Activated CD8-positive, alpha-beta T cell treated with anti-CD3 and anti-CD28 coated beads for 36 hours (primary cell): Measurements from ENCODE around the gene TSHZ1. TPM values are rescaled to one million over a fixed set of nuclear protein-coding genes. Genes with fewer than 3 reads are reported as not detected.
"Not testable (repeated sequence)": the region's sequence is repeated elsewhere in the genome, so short reads cannot be mapped to it uniquely, and the experiment has no call there.

ENCODE experiments used
- ATAC-seq: fragments of 200-7000 bp; cut with Tn5 transposase; one replicate; pipeline ENCODE4 v1.10.0; 2021; ENCODE audit warnings: mild to moderate bottlenecking, moderate library complexity
- CTCF ChIA-PET: fragments of 350-600 bp; sonication (Branson Sonifier 250); formaldehyde crosslinking; loops from one replicate; lab custom pipeline; 2021; ENCODE audit warnings: antibody characterized with exemption; lab: Charles Lee
- POLR2A ChIA-PET: fragments of 350-600 bp; sonication (Branson Sonifier 250); formaldehyde crosslinking; loops from one replicate; lab custom pipeline; 2021; ENCODE audit warnings: antibody characterized with exemption; lab: Charles Lee
- DNase-seq: peaks from one replicate; pipeline ENCODE4 v3.0.0-alpha.2; 2020
- H3K27ac Mint-ChIP-seq: one replicate; pipeline ENCODE4 v1.8.0; 2021; ENCODE audit warnings: mild to moderate bottlenecking, mixed read lengths
- H3K27me3 Mint-ChIP-seq: one replicate; pipeline ENCODE4 v1.8.0; 2021; ENCODE audit warnings: mixed read lengths
- H3K36me3 Mint-ChIP-seq: one replicate; pipeline ENCODE4 v1.8.0; 2021; ENCODE audit warnings: low read depth, mixed read lengths
- H3K4me1 Mint-ChIP-seq: one replicate; pipeline ENCODE4 v1.8.0; 2021; ENCODE audit warnings: low read depth, mixed read lengths
- H3K4me3 Mint-ChIP-seq: one replicate; pipeline ENCODE4 v1.8.0; 2021; ENCODE audit warnings: mild to moderate bottlenecking, moderate library complexity, mixed read lengths
- H3K9me3 Mint-ChIP-seq: one replicate; pipeline ENCODE4 v1.8.0; 2021; ENCODE audit warnings: mixed read lengths
- CTCF ChIP-seq: fragments of 200-600 bp; IDR thresholded peaks from one replicate; pipeline ENCODE4 v1.8.0; 2022; ENCODE audit warnings: antibody characterized with exemption, mild to moderate bottlenecking
- intact Hi-C: fragments of 100-400 bp; cut with micrococcal nuclease; formaldehyde crosslinking; loops from one replicate; pipeline ENCODE4 v1.10.0; 2022
- total RNA-seq, 2 experiments: library from RNA; stranded (reverse); gene quantifications; one replicate each; pipeline ENCODE4 v1.2.3, GENCODE V29; 2021

The TSHZ1 gene
- total RNA-seq, 2 experiments from 2014 or later, result 10.8 to 11.0 TPM

GRCh38 chr18:75321431-75321830 lies 110.8 kb downstream of the TSHZ1 start:
- H3K4me3 Mint-ChIP-seq, result no peak overlapping the region
- ChIA-PET POLR2A (no interaction called here), CTCF (interaction anchor here (0.6 kb wide), 1 partner anchor 70 kb away, joined by 3 read pairs; no protein-coding TSS in a partner anchor)
- ATAC-seq, result no peak
- no peak for TF ChIP-seq CTCF
- intact Hi-C loops, result no loop called here
- H3K4me1 Mint-ChIP-seq, result no peaks in the 10 kb centered on the region
- DNase-seq, result no peak
- no peak overlapping the region for H3K27ac Mint-ChIP-seq
- peaks cover 1% of the 10 kb centered on the region for H3K36me3 Mint-ChIP-seq
- H3K9me3 Mint-ChIP-seq, result peaks cover 9% of the 10 kb centered on the region
- no peaks in the 10 kb centered on the region for H3K27me3 Mint-ChIP-seq

DNA sequence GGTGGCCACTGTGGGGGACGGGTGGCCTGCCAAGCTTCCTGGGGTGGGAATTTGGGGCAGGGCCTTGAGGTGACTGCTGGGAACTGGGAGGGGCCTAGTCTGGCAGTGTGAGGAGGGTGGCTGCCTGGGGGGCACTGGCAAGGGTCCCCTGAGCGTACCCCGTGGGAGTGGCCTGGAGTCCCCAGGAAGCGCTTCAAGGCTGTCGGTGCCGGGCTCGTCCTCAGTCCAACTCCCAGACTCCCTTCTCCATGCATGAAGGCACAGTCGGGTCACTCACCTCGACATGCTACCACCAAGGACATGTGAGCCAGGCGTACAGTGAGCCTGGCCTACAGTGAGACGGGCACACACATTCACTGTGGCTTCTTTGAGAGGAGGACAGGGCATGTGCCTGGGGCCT lies 111.6 kb downstream of the TSHZ1 start:
- ATAC-seq (no peak), DNase-seq (no peak)
- ChIA-PET POLR2A (no interaction called here), CTCF (interaction anchor here (0.6 kb wide), 1 partner anchor 69 kb away, joined by 3 read pairs; no protein-coding TSS in a partner anchor)
- Mint-ChIP-seq H3K9me3 (peaks cover 13% of the 10 kb centered on the region), H3K4me1 (no peaks in the 10 kb centered on the region), H3K27ac (no peak overlapping the region), H3K36me3 (peaks cover 1% of the 10 kb centered on the region), H3K27me3 (no peaks in the 10 kb centered on the region), H3K4me3 (no peak overlapping the region)
- no peak for TF ChIP-seq CTCF
- intact Hi-C loops, result no loop called here

GRCh38 chr18:75323821-75324585 lies 113.4 kb downstream of the TSHZ1 start:
- Mint-ChIP-seq H3K4me1 (no peaks in the 10 kb centered on the region), H3K4me3 (no peak overlapping the region), H3K9me3 (peaks cover 18% of the 10 kb centered on the region), H3K27me3 (no peaks in the 10 kb centered on the region), H3K27ac (no peak overlapping the region), H3K36me3 (peaks cover 1% of the 10 kb centered on the region)
- CTCF ChIA-PET, result no interaction called here
- ATAC-seq (no peak), DNase-seq (no peak)
- POLR2A ChIA-PET, result interaction anchor here (0.8 kb wide), 1 partner anchor 8 kb away, joined by 3 read pairs; no protein-coding TSS in a partner anchor
- TF ChIP-seq CTCF, result no peak
- intact Hi-C loops, result no loop called here

GRCh38 chr18:75324686-75325257 lies 114.2 kb downstream of the TSHZ1 start:
- TF ChIP-seq CTCF, result no peak
- Mint-ChIP-seq H3K4me1 (no peaks in the 10 kb centered on the region), H3K27ac (no peak overlapping the region), H3K4me3 (no peak overlapping the region), H3K9me3 (peaks cover 18% of the 10 kb centered on the region), H3K27me3 (no peaks in the 10 kb centered on the region), H3K36me3 (peaks cover 1% of the 10 kb centered on the region)
- no peak for DNase-seq
- ATAC-seq, result no peak
- POLR2A ChIA-PET, result no interaction called here
- intact Hi-C loops, result no loop called here
- CTCF ChIA-PET, result no interaction called here

GRCh38 chr18:75329753-75330152 lies 119.2 kb downstream of the TSHZ1 start:
- H3K27me3 Mint-ChIP-seq, POLR2A ChIA-PET: not testable (repeated sequence)

More at GRCh38 chr18:75329753-75330152, 119.2 kb downstream of the TSHZ1 start:
- H3K9me3 Mint-ChIP-seq, result peaks cover 18% of the 10 kb centered on the region
- H3K27ac Mint-ChIP-seq, CTCF ChIA-PET, H3K4me3 Mint-ChIP-seq, H3K36me3 Mint-ChIP-seq, intact Hi-C loops, H3K4me1 Mint-ChIP-seq: not testable (repeated sequence)
- ATAC-seq (peak; percentile 45), DNase-seq (peak; percentile 21)
